ENCODE data around the gene MTURN. TPM values are rescaled to one million over a fixed set of nuclear protein-coding genes. Genes with fewer than 3 reads are reported as not detected.

Gene MTURN
- total and polyA plus RNA-seq, 2 donors (not counting 3 experiments of a cell fraction or from before 2014, with no cell fraction given), result 4.9 to 6.6 TPM

GRCh38 chr7:30117896-30118295 is 16.9 kb upstream of the MTURN start:
- TF ChIP-seq EZH2 (IDR thresholded peaks at IDR 0.05; ENCODE audit: borderline replicate concordance, low read depth, low read length, severe bottlenecking), result no peak
- TF ChIP-seq MYC (IDR thresholded peaks at IDR 0.05; ENCODE audit: low read depth, low read length), result no peak
- TF ChIP-seq CTCF (IDR thresholded peaks at IDR 0.05; ENCODE audit: extremely low read depth in 1 of 2, insufficient read depth in 1 of 2, low read depth in 1 of 2, low read length in 2 of 2), result no peak
- no peak for TF ChIP-seq JUN (IDR thresholded peaks at IDR 0.05; ENCODE audit: borderline replicate concordance, insufficient read depth, insufficient read length, low read depth)
- no peak for TF ChIP-seq FOS (IDR thresholded peaks at IDR 0.05; ENCODE audit: borderline replicate concordance, insufficient read depth, low read length)
- no peak for TF ChIP-seq POLR2A (IDR thresholded peaks at IDR 0.05; ENCODE audit: low read depth, low read length)
- no peak for TF ChIP-seq GATA2 (IDR thresholded peaks at IDR 0.05; ENCODE audit: insufficient read depth, insufficient read length, low read depth, low read length)
- TF ChIP-seq POLR2AphosphoS5 (IDR thresholded peaks at IDR 0.05; ENCODE audit: insufficient read depth, low read depth, low read length), result no peak
- TF ChIP-seq, protein P1, sequence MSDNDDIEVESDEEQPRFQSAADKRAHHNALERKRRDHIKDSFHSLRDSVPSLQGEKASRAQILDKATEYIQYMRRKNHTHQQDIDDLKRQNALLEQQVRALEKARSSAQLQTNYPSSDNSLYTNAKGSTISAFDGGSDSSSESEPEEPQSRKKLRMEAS (IDR thresholded peaks at IDR 0.05; ENCODE audit: insufficient read depth, insufficient read length), result no peak
- DNase-seq (ENCODE audit: low read depth, low spot score) (no peak), FAIRE-seq (no peak)
- Histone ChIP-seq H3K27me3 (ENCODE audit: control insufficient read depth in 2 of 2, insufficient read depth in 2 of 2, low read length in 2 of 2) (no peaks in the 10 kb centered on the region), H2AFZ (ENCODE audit: low read depth, low read length) (no peak overlapping the region), H3K4me3 (replicated peaks in 1 of 3; ENCODE audit: insufficient read depth in 1 of 3, low read depth in 1 of 3, low read length in 3 of 3) (no peak overlapping the region), H3K4me1 (ENCODE audit: control insufficient read depth, extremely low read depth, insufficient read depth, low read length) (no peaks in the 10 kb centered on the region), H3K4me2 (ENCODE audit: insufficient read depth, low read length) (no peak overlapping the region), H3K27ac (ENCODE audit: insufficient read depth, low read depth, low read length) (no peak overlapping the region), H3K36me3 (ENCODE audit: control insufficient read depth in 2 of 2, extremely low read depth in 1 of 2, insufficient read depth in 2 of 2, low read length in 2 of 2) (no peaks in the 10 kb centered on the region), H3K9me1 (replicated peaks; ENCODE audit: control insufficient read depth, extremely low read depth, insufficient read depth, low read length) (no peaks in the 10 kb centered on the region), H3K79me2 (ENCODE audit: control insufficient read depth, insufficient read depth, low read length) (no peaks in the 10 kb centered on the region), H3K9ac (replicated peaks; ENCODE audit: extremely low read depth, insufficient read depth, low read length) (no peak overlapping the region), H4K20me1 (replicated peaks; ENCODE audit: control insufficient read depth, extremely low read depth, insufficient read depth, low read length) (no peaks in the 10 kb centered on the region), H3K9me3 (replicated peaks; ENCODE audit: control insufficient read depth, insufficient read depth, low read length) (no peaks in the 10 kb centered on the region)
- intact Hi-C loops (cut with micrococcal nuclease) (no loop called here), dilution Hi-C loops (cut with MboI; ENCODE audit: extremely low pct_ligation_motif_present, low sequenced_read_pairs) (no loop called here)
- ChIA-PET CTCF (no interaction called here), POLR2A (no interaction called here)
- no TSS peak for BruUV-seq (replicated peaks)

Data from endothelial cell of umbilical vein (primary cell).